Skeletal muscle satellite cell (primary cell): ENCODE measurements around the gene PKD1.

Source experiments
- H3K27me3 ChIP-seq: 2 replicates; pipeline ENCODE4 v1.7.0; 2013; ENCODE audit warnings: low read length; ENCODE audit not compliant: control insufficient read depth, insufficient read depth
- H3K36me3 ChIP-seq: 2 replicates; pipeline ENCODE4 v1.7.0; 2013; ENCODE audit warnings: mild to moderate bottlenecking, control low read depth, low read length; ENCODE audit not compliant: insufficient read depth
- H3K4me1 ChIP-seq: 2 replicates; pipeline ENCODE4 v1.7.0; 2013; ENCODE audit warnings: low read length; ENCODE audit not compliant: control insufficient read depth, insufficient read depth
- H3K4me2 ChIP-seq: 2 replicates; pipeline ENCODE4 v1.7.0; 2013; ENCODE audit warnings: mild to moderate bottlenecking, low read length
- H3K4me3 ChIP-seq: 2 replicates; pipeline ENCODE4 v1.7.0; 2013; ENCODE audit warnings: low read length
- H3K9ac ChIP-seq: 2 replicates; pipeline ENCODE4 v1.7.0; 2013; ENCODE audit warnings: mild to moderate bottlenecking, low read depth, low read length, moderate library complexity
- H3K9me3 ChIP-seq: replicated peaks from 2 replicates; pipeline ENCODE4 v1.7.0; 2013; ENCODE audit warnings: mild to moderate bottlenecking, control low read depth, low read length

The PKD1 gene

GRCh38 chr16:2072926-2073325, 62.8 kb downstream of the PKD1 start:
- Histone ChIP-seq H3K4me2 (no peak overlapping the region), H3K9ac (no peak overlapping the region), H3K36me3 (peaks cover 60% of the 10 kb centered on the region), H3K27me3 (no peaks in the 10 kb centered on the region), H3K9me3 (no peaks in the 10 kb centered on the region), H3K4me3 (no peak overlapping the region), H3K4me1 (no peaks in the 10 kb centered on the region)

GRCh38 chr16:2071454-2072202, 64.1 kb downstream of the PKD1 start:
- Histone ChIP-seq H3K4me1 (no peaks in the 10 kb centered on the region), H3K9ac (no peak overlapping the region), H3K36me3 (peaks cover 59% of the 10 kb centered on the region), H3K4me2 (no peak overlapping the region), H3K27me3 (no peaks in the 10 kb centered on the region), H3K9me3 (no peaks in the 10 kb centered on the region), H3K4me3 (no peak overlapping the region)

- Histone ChIP-seq H3K9ac (no peak overlapping the region), H3K27me3 (no peaks in the 10 kb centered on the region), H3K36me3 (peaks cover 61% of the 10 kb centered on the region), H3K4me1 (no peaks in the 10 kb centered on the region), H3K4me3 (no peak overlapping the region), H3K9me3 (no peaks in the 10 kb centered on the region), H3K4me2 (no peak overlapping the region)
These were observed 64.9 kb downstream of the PKD1 start for GRCh38 chr16:2070576-2071453.

- Histone ChIP-seq H3K27me3 (no peaks in the 10 kb centered on the region), H3K4me1 (no peaks in the 10 kb centered on the region), H3K4me2 (no peak overlapping the region), H3K4me3 (no peak overlapping the region), H3K9ac (no peak overlapping the region), H3K9me3 (no peaks in the 10 kb centered on the region), H3K36me3 (peaks cover 57% of the 10 kb centered on the region)
These were observed 69.6 kb downstream of the PKD1 start for GRCh38 chr16:2066139-2066538.

GRCh38 chr16:2064368-2064945, 71.2 kb downstream of the PKD1 start:
- Histone ChIP-seq H3K9me3 (no peaks in the 10 kb centered on the region), H3K4me3 (no peak overlapping the region), H3K4me2 (no peak overlapping the region), H3K9ac (no peak overlapping the region), H3K36me3 (peaks cover 61% of the 10 kb centered on the region), H3K4me1 (no peaks in the 10 kb centered on the region), H3K27me3 (no peaks in the 10 kb centered on the region)

GRCh38 chr16:2063861-2064260, 71.8 kb downstream of the PKD1 start:
- Histone ChIP-seq H3K27me3 (no peaks in the 10 kb centered on the region), H3K9ac (no peak overlapping the region), H3K4me1 (no peaks in the 10 kb centered on the region), H3K9me3 (no peaks in the 10 kb centered on the region), H3K4me3 (no peak overlapping the region), H3K36me3 (peaks cover 59% of the 10 kb centered on the region), H3K4me2 (no peak overlapping the region)

- H3K9me3 ChIP-seq: no peaks in the 10 kb centered on the region
These were observed 72.9 kb downstream of the PKD1 start for GRCh38 chr16:2062801-2063200.

GRCh38 chr16:2061526-2061925, 74.2 kb downstream of the PKD1 start:
- Histone ChIP-seq H3K27me3 (no peaks in the 10 kb centered on the region), H3K4me1 (no peaks in the 10 kb centered on the region), H3K36me3 (peaks cover 70% of the 10 kb centered on the region), H3K4me3 (no peak overlapping the region), H3K9ac (no peak overlapping the region), H3K4me2 (no peak overlapping the region), H3K9me3 (no peaks in the 10 kb centered on the region)

More at GRCh38 chr16:2062801-2063200, 72.9 kb downstream of the PKD1 start:
- Histone ChIP-seq H3K4me3 (no peak overlapping the region), H3K27me3 (no peaks in the 10 kb centered on the region), H3K9ac (no peak overlapping the region), H3K4me2 (no peak overlapping the region), H3K4me1 (no peaks in the 10 kb centered on the region), H3K36me3 (peaks cover 66% of the 10 kb centered on the region)

GRCh38 chr16:2061023-2061422, 74.7 kb downstream of the PKD1 start:
- no peak overlapping the region for H3K4me2 ChIP-seq
- H3K36me3 ChIP-seq: peaks cover 71% of the 10 kb centered on the region
- H3K9me3 ChIP-seq: no peaks in the 10 kb centered on the region
- H3K9ac ChIP-seq: no peak overlapping the region
- no peaks in the 10 kb centered on the region for H3K4me1 ChIP-seq
- H3K4me3 ChIP-seq: no peak overlapping the region
- H3K27me3 ChIP-seq: no peaks in the 10 kb centered on the region

GRCh38 chr16:2060346-2060745, 75.4 kb downstream of the PKD1 start:
- no peak overlapping the region for H3K9ac ChIP-seq
- H3K4me3 ChIP-seq: no peak overlapping the region
- H3K9me3 ChIP-seq: no peaks in the 10 kb centered on the region
- H3K4me1 ChIP-seq: no peaks in the 10 kb centered on the region
- H3K4me2 ChIP-seq: no peak overlapping the region
- no peaks in the 10 kb centered on the region for H3K27me3 ChIP-seq
- peaks cover 64% of the 10 kb centered on the region for H3K36me3 ChIP-seq

GRCh38 chr16:2058872-2059271, 76.8 kb downstream of the PKD1 start:
- Histone ChIP-seq H3K4me3 (no peak overlapping the region), H3K4me2 (no peak overlapping the region), H3K4me1 (no peaks in the 10 kb centered on the region), H3K9me3 (no peaks in the 10 kb centered on the region), H3K27me3 (no peaks in the 10 kb centered on the region), H3K9ac (no peak overlapping the region), H3K36me3 (peaks cover 65% of the 10 kb centered on the region)
